ENCODE data around the gene CYP1A2.

Gene CYP1A2

DNA sequence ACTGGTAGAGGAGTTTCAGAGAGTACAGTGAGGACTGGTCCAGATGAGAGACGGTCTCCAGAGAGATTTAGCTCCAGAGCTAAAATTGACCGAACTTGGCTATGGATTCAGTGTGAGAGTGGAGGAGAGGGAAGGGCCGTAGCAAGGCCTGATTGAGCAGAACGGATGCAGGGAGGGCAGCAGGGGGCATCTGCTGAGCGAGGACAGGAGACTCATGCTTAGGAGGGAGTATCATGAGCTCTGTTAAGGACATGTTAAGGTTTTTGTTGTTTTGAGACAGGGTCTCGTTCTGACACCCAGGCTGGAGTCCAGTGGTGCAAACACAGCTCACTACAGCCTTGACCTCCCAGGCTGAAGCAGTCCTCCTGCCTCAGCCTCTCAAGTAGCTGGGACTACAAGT lies 56.3 kb downstream of the CYP1A2 start:
- no peak overlapping the region for H3K4me3 ChIP-seq (IDR thresholded peaks at IDR 0.05; ENCODE audit: insufficient read depth, low read depth, low read length)
- no peak overlapping the region for H3K4me2 ChIP-seq
- no peak overlapping the region for H3K27ac ChIP-seq
- peaks cover 1% of the 10 kb centered on the region; the same call in 1 of the 2 replicates for H3K27me3 ChIP-seq (ENCODE audit: insufficient read depth, low read depth)
- peaks cover 8% of the 10 kb centered on the region for H3K4me1 ChIP-seq (ENCODE audit: low read depth, poor library complexity, severe bottlenecking)
- no peaks in the 10 kb centered on the region for H3K79me2 ChIP-seq (ENCODE audit: insufficient read depth, low read depth)
- H4K20me1 ChIP-seq (ENCODE audit: insufficient read depth) = no peaks in the 10 kb centered on the region
- H3K36me3 ChIP-seq (ENCODE audit: insufficient read depth) = no peaks in the 10 kb centered on the region
- TF ChIP-seq, protein P1, sequence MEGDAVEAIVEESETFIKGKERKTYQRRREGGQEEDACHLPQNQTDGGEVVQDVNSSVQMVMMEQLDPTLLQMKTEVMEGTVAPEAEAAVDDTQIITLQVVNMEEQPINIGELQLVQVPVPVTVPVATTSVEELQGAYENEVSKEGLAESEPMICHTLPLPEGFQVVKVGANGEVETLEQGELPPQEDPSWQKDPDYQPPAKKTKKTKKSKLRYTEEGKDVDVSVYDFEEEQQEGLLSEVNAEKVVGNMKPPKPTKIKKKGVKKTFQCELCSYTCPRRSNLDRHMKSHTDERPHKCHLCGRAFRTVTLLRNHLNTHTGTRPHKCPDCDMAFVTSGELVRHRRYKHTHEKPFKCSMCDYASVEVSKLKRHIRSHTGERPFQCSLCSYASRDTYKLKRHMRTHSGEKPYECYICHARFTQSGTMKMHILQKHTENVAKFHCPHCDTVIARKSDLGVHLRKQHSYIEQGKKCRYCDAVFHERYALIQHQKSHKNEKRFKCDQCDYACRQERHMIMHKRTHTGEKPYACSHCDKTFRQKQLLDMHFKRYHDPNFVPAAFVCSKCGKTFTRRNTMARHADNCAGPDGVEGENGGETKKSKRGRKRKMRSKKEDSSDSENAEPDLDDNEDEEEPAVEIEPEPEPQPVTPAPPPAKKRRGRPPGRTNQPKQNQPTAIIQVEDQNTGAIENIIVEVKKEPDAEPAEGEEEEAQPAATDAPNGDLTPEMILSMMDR (conservative IDR thresholded peaks at IDR 0.05; ENCODE audit: low read depth, low read length) = no peak
- no peak overlapping the region for H2AFZ ChIP-seq (ENCODE audit: low read depth)
- no peak overlapping the region for H3K9ac ChIP-seq
